Mucosa of stomach (tissue), 1 donor: Measurements from ENCODE around the gene EBF3.

Source experiments
- H3K27me3 ChIP-seq: one replicate; pipeline ENCODE4 v1.7.0; 2013; ENCODE audit warnings: mild to moderate bottlenecking, low read length; ENCODE audit not compliant: control insufficient read depth, insufficient read depth
- H3K36me3 ChIP-seq: one replicate; pipeline ENCODE4 v1.7.0; 2013; ENCODE audit warnings: low read length; ENCODE audit not compliant: control insufficient read depth, insufficient read depth
- H3K4me1 ChIP-seq: one replicate; pipeline ENCODE4 v1.7.0; 2013; ENCODE audit warnings: mild to moderate bottlenecking, low read length; ENCODE audit not compliant: control insufficient read depth, insufficient read depth
- H3K4me3 ChIP-seq: one replicate; pipeline ENCODE4 v1.7.0; 2013; ENCODE audit warnings: low read length
- H3K9ac ChIP-seq: one replicate; pipeline ENCODE4 v1.7.0; 2013; ENCODE audit warnings: mild to moderate bottlenecking, low read length, moderate library complexity
- H3K9me3 ChIP-seq: one replicate; pipeline ENCODE4 v1.7.0; 2013; ENCODE audit warnings: mild to moderate bottlenecking, low read length, moderate library complexity; ENCODE audit not compliant: control insufficient read depth
- donor health status: Pancreatic carcinoma.

Gene EBF3

DNA sequence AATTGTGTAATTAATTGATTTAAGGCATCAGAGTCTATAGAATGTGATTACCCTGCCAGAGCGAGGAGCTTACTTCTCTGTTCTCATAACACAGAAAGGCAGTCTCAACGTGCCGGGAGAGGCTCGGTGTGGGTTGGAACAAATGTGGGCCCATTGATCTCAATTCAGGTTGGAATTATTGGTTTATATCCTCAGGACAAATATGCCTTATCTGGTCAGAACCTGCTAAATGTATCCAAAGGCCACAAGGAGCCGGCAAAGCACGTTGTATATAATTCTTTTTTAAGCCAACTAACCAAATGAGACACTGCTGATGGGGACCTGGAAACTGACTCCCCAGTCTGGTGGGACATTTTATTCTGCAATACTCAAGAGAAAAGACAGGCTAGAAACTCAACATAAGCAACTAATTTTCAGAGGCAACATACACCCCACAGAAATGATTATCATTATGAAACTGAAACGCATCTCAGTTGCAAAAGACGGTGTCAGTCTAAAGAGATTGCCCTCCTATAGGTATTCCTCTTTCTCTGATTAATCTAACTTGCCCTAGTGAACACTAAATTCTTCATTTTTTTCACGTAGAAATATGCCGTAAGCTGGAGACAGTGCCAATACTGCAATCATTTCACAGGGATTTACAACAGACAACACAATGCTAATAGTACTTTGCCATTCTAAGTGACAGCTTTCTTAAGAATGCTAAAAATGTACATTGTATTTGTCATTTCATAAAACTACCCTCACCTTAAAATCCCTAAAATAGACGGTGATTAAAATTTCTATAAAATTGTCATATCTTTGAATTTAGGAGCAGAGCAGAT is 9.4 kb downstream of the EBF3 start:
- Histone ChIP-seq H3K9me3 (no peaks in the 10 kb centered on the region), H3K27me3 (peaks cover 50% of the 10 kb centered on the region), H3K36me3 (no peaks in the 10 kb centered on the region), H3K9ac (no peak overlapping the region), H3K4me3 (no peak overlapping the region), H3K4me1 (peaks cover 4% of the 10 kb centered on the region)

DNA sequence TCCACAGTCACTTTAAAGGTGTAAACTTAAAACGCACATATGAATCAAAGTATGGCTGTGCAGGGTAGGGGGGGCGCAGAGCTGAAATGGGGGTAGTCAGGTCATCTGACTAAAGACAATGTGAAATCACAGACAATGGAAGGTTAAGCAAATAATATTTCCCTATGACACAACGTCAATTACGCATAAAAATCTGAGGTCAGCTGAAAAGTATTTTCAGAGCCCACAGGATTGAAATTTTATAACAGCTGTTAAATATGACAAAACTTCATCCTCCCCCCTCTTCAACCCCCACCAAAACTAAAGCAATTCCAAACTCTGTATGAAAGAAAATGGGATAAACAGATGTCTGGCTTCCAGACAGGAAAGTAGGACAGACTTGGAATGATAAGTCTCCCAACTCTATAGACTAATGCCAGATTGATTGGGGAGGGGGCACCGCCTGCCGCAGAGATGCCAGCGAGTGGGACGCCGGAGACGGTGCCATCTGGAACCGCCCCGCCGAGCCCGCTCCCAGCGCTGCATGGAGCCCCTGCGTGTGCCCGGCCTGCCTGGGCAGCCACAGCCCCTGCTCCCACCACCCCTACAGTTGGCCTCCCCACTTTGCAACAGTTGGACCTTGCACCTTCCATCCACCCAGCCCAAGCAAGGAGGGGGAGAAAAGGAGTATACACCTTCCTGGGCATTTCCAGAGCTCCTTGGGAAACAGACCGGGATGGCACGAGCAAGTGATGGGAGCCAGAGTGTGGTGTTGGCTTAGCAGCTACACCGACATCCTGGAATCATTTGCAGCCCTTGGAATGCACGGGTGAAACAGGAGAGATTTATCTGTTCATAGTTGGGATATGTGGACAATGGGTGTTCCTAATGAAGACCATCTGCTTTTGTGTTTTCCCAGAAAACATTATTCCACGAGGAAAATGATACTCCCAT is 10.7 kb downstream of the EBF3 start:
- Histone ChIP-seq H3K36me3 (no peaks in the 10 kb centered on the region), H3K4me1 (no peaks in the 10 kb centered on the region), H3K9me3 (no peaks in the 10 kb centered on the region), H3K9ac (no peak overlapping the region), H3K27me3 (peaks cover 42% of the 10 kb centered on the region), H3K4me3 (no peak overlapping the region)

DNA sequence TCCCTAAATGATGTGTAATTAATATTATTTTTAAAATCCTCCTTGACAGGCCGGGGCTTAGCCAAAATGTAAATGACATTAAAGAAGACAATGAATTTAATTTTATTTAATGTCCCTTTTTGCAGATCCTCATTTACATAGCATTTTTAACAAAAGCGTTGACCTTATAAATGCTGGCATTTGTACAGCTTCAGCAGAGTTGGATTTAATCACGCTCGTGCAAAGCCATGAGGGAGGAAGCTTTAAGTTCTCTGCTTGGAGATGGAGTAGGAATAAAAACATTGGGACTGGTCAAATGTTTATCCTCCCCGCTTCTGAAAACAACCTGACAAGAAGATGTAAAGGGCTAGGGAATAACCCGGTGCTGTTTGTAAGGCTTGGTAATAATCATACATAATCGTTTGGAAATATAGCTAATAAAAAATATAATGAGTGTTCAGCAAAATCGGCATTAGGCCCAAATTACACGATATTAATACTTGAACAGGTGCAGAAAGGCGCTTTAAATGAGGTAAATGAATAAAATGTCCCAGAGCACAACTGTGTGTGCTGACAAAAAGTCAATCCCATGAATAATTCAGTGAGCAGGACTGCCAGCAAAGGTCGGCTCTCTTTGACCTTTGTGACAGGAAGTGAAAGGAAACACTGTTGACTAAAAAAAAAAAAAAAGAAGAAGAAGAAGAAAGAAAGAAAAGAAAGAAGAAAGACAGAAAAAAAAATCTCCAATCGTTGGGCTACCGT is 11.5 kb downstream of the EBF3 start:
- Histone ChIP-seq H3K4me1 (no peaks in the 10 kb centered on the region), H3K4me3 (no peak overlapping the region), H3K27me3 (peaks cover 33% of the 10 kb centered on the region), H3K36me3 (no peaks in the 10 kb centered on the region), H3K9me3 (no peaks in the 10 kb centered on the region), H3K9ac (no peak overlapping the region)

DNA sequence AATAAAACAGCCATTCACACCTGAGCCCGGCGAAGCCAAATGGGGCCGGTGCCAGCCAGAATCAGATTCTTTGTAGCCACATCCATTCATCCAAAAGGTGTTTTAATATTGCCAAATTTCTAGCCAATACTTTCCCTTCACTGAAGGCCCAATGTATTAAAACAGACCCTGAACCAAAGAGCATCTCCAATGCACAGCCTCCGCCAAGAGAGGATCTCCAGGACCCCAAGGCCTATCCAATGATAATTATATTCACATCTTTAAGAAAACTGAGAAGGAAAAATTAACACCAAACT is 12.2 kb downstream of the EBF3 start:
- no peak overlapping the region for H3K9ac ChIP-seq
- no peaks in the 10 kb centered on the region for H3K36me3 ChIP-seq
- no peak overlapping the region for H3K4me3 ChIP-seq
- no peaks in the 10 kb centered on the region for H3K9me3 ChIP-seq
- peaks cover 27% of the 10 kb centered on the region for H3K27me3 ChIP-seq
- no peaks in the 10 kb centered on the region for H3K4me1 ChIP-seq

DNA sequence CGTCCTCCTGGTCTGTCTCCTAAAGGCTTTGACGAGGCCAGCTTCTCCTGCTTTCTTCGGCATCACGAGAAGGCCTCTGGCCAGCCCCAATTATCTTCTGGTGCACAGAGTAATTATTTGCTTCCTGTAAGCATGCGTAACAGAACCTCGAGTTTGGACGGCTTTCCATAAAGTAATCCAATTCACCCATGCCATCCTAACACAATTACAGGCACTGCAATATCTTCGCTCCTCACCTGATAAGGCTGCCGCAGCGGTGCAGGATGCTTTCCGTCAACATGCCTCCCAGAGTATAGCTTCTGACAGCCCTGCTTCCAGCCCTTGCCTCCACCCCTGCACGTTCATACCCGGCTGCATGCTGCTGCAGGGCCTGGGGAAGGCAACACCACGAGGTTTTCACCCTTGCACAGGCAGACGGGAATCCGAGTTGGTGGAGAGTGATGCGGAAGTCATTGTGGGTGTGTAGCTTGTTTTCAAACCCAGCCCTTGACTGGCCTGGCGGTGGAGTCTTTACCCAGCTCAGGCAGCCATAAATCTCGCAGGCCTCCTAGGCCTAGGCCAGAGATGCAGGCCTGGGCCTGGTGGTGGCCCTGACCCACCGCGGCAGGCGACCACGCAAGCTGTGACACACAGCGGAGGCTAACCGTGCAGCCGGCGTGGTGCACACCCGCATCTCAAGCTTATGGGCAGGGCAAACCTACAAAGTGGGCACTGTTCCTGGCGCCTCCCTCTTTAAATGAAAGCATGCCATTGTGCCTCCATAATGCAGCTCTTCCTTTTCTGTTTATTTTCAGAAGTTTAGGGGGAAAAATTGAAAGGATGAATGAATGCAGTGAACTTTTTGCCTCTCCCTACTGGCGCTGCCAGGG is 12.7 kb downstream of the EBF3 start:
- H3K4me3 ChIP-seq: no peak overlapping the region
- no peaks in the 10 kb centered on the region for H3K4me1 ChIP-seq
- peaks cover 26% of the 10 kb centered on the region for H3K27me3 ChIP-seq
- no peak overlapping the region for H3K9ac ChIP-seq
- no peaks in the 10 kb centered on the region for H3K36me3 ChIP-seq
- H3K9me3 ChIP-seq: no peaks in the 10 kb centered on the region

DNA sequence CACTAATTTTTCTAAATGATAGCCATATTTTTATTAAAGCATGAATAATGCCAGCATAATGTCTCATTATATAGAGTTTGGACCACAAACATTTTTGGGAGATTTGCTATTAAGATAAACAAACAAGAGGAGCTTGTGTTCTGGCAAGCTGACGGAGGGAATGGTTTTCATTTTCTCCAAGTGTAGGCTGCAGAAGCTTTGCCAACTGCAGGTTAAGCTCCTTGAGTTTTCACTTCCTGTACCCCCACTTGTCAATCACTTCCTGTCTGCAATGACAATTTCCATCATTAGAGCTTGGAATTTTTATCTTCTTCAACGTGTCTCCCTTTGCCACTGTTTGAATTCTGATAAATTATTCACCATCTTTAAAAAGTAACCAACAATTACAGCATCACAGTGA is 13.4 kb downstream of the EBF3 start:
- Histone ChIP-seq H3K4me3 (no peak overlapping the region), H3K4me1 (no peaks in the 10 kb centered on the region), H3K27me3 (peaks cover 25% of the 10 kb centered on the region), H3K9ac (no peak overlapping the region), H3K36me3 (no peaks in the 10 kb centered on the region), H3K9me3 (no peaks in the 10 kb centered on the region)

DNA sequence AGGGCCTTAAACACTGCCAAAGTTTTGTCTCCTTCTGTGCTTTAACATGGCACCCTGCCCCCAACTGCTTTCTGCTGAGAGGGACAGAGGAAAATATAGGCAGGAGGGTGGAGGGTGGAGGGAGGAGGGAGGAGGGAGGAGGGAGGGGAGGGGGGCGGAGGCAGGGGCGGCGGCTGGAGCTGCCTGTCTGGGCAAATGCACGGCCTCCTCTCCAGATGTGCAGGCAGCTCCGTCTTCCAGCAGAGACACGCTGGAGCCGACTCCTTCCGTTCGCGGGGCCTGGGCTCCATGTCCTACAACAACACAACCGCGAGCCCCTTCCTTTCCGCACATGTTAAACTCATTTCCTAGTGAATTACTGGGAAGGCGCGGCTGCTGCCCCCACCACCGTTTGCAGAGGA is 14.2 kb downstream of the EBF3 start:
- Histone ChIP-seq H3K9ac (no peak overlapping the region), H3K27me3 (peaks cover 28% of the 10 kb centered on the region), H3K9me3 (no peaks in the 10 kb centered on the region), H3K4me3 (no peak overlapping the region), H3K4me1 (no peaks in the 10 kb centered on the region), H3K36me3 (no peaks in the 10 kb centered on the region)

DNA sequence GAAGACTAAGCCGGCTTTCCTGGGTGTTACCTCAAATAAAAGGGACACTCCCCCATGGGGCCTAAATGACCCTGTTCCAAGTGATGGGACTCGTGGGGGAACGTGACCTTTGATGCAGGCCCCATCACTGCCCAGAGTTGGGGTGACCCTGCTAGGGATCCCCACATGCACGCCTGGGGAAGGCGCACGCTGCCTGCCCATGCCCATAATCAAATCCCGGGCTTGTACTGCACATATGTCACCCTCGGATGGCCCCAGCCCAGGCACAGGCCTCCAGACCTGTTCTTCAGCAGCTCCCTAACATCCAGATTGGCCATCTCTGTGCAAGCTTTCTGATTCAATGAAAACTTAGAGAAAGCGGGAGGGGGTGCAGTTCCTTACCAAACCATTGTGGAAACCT is 14.7 kb downstream of the EBF3 start:
- H3K9ac ChIP-seq: no peak overlapping the region
- no peaks in the 10 kb centered on the region for H3K9me3 ChIP-seq
- no peaks in the 10 kb centered on the region for H3K4me1 ChIP-seq
- peaks cover 27% of the 10 kb centered on the region for H3K27me3 ChIP-seq
- H3K36me3 ChIP-seq: no peaks in the 10 kb centered on the region
- no peak overlapping the region for H3K4me3 ChIP-seq

DNA sequence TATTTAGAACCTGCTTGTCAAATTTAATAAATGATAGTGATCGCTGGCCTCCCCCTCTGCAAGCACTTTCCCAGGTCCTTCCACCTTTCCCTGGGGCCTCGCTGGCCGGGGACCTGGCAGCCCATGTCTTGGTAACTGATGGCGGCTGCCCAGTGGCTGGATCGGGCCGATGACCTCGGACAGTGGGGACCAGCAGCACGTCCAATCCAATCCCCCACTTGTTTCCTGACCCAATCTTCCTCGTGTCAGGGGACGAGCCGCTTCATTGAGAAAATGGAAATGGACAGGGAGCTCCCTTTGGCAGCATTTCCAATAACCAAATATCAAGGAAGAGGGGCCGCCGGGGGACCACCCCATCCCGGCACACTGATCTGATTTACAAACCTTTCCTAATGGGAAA is 17.2 kb downstream of the EBF3 start:
- Histone ChIP-seq H3K36me3 (no peaks in the 10 kb centered on the region), H3K27me3 (peaks cover 21% of the 10 kb centered on the region), H3K4me1 (no peaks in the 10 kb centered on the region), H3K9me3 (no peaks in the 10 kb centered on the region), H3K4me3 (no peak overlapping the region), H3K9ac (no peak overlapping the region)

DNA sequence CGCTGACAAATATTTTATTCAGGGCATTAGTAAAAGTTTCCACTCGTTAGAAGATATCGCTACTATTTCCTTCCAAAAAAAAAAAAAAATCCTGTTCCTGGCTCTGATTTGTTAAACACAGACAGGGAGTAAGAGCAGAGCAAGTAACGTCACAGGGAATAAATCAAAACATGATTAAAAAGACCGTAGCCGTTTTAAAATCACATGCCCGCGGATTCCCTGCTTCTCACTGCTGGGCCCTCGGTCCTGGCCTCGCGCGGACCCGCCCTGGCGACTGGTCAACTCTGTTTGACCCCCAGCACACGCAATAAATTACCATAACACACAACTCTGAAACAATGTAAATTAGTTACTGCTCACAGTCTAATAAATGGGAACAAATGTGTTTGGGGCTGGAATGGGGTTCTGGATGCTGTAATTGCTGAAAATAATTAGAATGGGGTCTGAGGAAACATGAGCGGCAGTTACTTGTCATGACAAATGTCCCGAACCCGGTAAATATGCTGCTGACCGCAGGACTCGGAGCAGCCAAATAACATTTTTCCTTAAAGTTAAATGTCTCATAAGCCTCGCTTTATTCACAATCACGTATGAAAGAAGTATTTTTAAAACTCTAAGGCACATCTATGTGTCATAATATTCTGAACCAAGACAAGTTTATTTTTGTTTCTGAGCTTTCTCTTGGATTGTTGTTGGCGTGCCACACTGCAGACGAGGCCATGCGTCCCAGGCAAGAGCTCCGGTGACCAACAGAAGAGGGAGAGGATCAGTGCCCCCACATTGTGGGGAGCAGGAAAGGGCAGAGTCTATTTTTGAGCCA is 17.9 kb downstream of the EBF3 start:
- H3K9ac ChIP-seq: no peak overlapping the region
- peaks cover 21% of the 10 kb centered on the region for H3K27me3 ChIP-seq
- no peaks in the 10 kb centered on the region for H3K36me3 ChIP-seq
- H3K4me3 ChIP-seq: no peak overlapping the region
- H3K4me1 ChIP-seq: no peaks in the 10 kb centered on the region
- H3K9me3 ChIP-seq: no peaks in the 10 kb centered on the region

DNA sequence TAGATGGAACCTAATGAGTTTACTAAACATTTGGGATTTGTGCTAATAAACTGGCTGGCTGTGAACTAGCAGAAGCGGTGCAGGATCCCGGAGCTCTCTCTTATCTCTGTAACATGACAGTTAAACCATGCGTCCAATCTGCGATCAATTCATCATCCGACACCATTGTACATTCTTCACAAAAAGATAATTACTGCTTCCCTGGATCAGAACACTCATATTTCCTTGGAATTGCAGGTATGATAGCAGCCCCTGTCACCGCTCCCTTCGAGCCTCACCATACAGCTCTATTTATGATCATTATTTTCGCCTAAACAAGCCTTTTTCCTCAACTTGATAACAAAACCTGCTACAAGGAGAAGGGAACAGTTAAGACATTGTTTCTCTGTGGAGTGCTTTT is 18.5 kb downstream of the EBF3 start:
- Histone ChIP-seq H3K4me3 (no peak overlapping the region), H3K9ac (no peak overlapping the region), H3K4me1 (no peaks in the 10 kb centered on the region), H3K9me3 (no peaks in the 10 kb centered on the region), H3K36me3 (no peaks in the 10 kb centered on the region), H3K27me3 (peaks cover 21% of the 10 kb centered on the region)
